Naive thymus-derived CD4-positive, alpha-beta T cell (primary cell): Measurements from ENCODE around the gene NIPAL3. TPM values are rescaled to one million over a fixed set of nuclear protein-coding genes. Genes with fewer than 3 reads are reported as not detected.

Experiments used
- ATAC-seq: fragments of 150-1000 bp; cut with Tn5 transposase; 2 replicates; pipeline ENCODE4 v1.10.0; 2021; ENCODE audit warnings: mild to moderate bottlenecking, moderate library complexity
- CTCF ChIA-PET: fragments of 350-600 bp; sonication (Branson Sonifier 250); formaldehyde crosslinking; loops from one replicate; lab custom pipeline; 2021; ENCODE audit warnings: antibody characterized with exemption; lab: Charles Lee
- POLR2A ChIA-PET: fragments of 350-600 bp; sonication (Branson Sonifier 250); formaldehyde crosslinking; loops from one replicate; lab custom pipeline; 2021; ENCODE audit warnings: antibody characterized with exemption, inconsistent platforms; lab: Charles Lee
- DNase-seq, 9 donors: peaks; one replicate each; pipeline versions ENCODE4 v3.0.0 to v3.0.0-alpha.2; 2020 to 2022; ENCODE audit warnings: mixed read lengths in 1 of 9
- H3K27ac ChIP-seq: one replicate; pipeline ENCODE4 v1.7.0; 2013; ENCODE audit warnings: mild to moderate bottlenecking, low read depth, low read length, moderate library complexity
- H3K27me3 ChIP-seq, 2 donors: one replicate each; pipeline ENCODE4 v1.7.0; 2013; ENCODE audit warnings: low read length in 2 of 2, mild to moderate bottlenecking in 2 of 2, moderate library complexity in 2 of 2; ENCODE audit not compliant: control insufficient read depth in 2 of 2, insufficient read depth in 2 of 2
- H3K36me3 ChIP-seq, 3 experiments: 1 replicate in 2 of 3; 2 replicates in 1 of 3; pipeline ENCODE4 v1.7.0; 2013; ENCODE audit warnings: low read length in 3 of 3, mild to moderate bottlenecking in 3 of 3, moderate library complexity in 1 of 3; ENCODE audit not compliant: insufficient read depth in 3 of 3, control insufficient read depth in 2 of 3
- H3K4me1 ChIP-seq, 2 donors: one replicate each; pipeline ENCODE4 v1.7.0; 2013; ENCODE audit warnings: low read length in 2 of 2, mild to moderate bottlenecking in 2 of 2, moderate library complexity in 1 of 2; ENCODE audit not compliant: control insufficient read depth in 2 of 2, insufficient read depth in 2 of 2
- H3K4me3 ChIP-seq: 2 replicates; pipeline ENCODE4 v1.7.0; 2013; ENCODE audit warnings: mild to moderate bottlenecking, low read length
- H3K9me3 ChIP-seq, 3 experiments: 1 replicate in 2 of 3; 2 replicates in 1 of 3; pipeline ENCODE4 v1.7.0; 2013; ENCODE audit warnings: low read length in 3 of 3; ENCODE audit not compliant: control insufficient read depth in 2 of 3
- H3K27ac Mint-ChIP-seq, 9 donors: one replicate each; pipeline ENCODE4 v1.8.0; 2020 to 2022; ENCODE audit warnings: mixed read lengths in 9 of 9, mild to moderate bottlenecking in 8 of 9, moderate library complexity in 5 of 9, inconsistent platforms in 2 of 9
- H3K27me3 Mint-ChIP-seq, 5 donors: one replicate each; pipeline ENCODE4 v1.8.0; 2021 to 2022; ENCODE audit warnings: mixed read lengths in 5 of 5, mild to moderate bottlenecking in 1 of 5
- H3K36me3 Mint-ChIP-seq, 5 donors: one replicate each; pipeline ENCODE4 v1.8.0; 2020 to 2022; ENCODE audit warnings: mixed read lengths in 5 of 5, mild to moderate bottlenecking in 3 of 5, inconsistent platforms in 1 of 5
- H3K4me1 Mint-ChIP-seq, 7 donors: one replicate each; pipeline ENCODE4 v1.8.0; 2020 to 2022; ENCODE audit warnings: mixed read lengths in 7 of 7, mild to moderate bottlenecking in 3 of 7, inconsistent platforms in 1 of 7
- H3K4me3 Mint-ChIP-seq, 10 donors: one replicate each; pipeline ENCODE4 v1.8.0; 2020 to 2022; ENCODE audit warnings: mild to moderate bottlenecking in 10 of 10, mixed read lengths in 10 of 10, moderate library complexity in 6 of 10, inconsistent platforms in 2 of 10
- H3K9me3 Mint-ChIP-seq, 11 donors: one replicate each; pipeline ENCODE4 v1.8.0; 2020 to 2022; ENCODE audit warnings: mixed read lengths in 11 of 11, mild to moderate bottlenecking in 4 of 11, inconsistent platforms in 1 of 11, moderate library complexity in 1 of 11
- intact Hi-C, 2 donors: fragments of 100-400 bp; cut with micrococcal nuclease; formaldehyde crosslinking; loops; one replicate each; pipeline ENCODE4 v1.15.1; 2023
- polyA plus RNA-seq, 2 donors: library from polyadenylated mRNA; unstranded; fragments of 300-500 nt; fragmentation: Illumina TruSeq; gene quantifications; one replicate each; pipeline ENCODE4 v1.2.3, GENCODE V29; 2021
- total RNA-seq, 6 experiments: library from RNA in 5 of 6; stranded (reverse) in 5 of 6; gene quantifications; 1 replicate in 5 of 6; 2 replicates in 1 of 6; pipeline ENCODE4 v1.2.3 and lab custom pipeline; 2021 to 2026

Gene NIPAL3
- total and polyA plus RNA-seq, 7 experiments from 2014 or later: 35.5 to 127 (median 63.7) TPM

GRCh38 chr1:24481101-24481500 is 65.5 kb downstream of the NIPAL3 start:
- peak overlapping the region; percentile 44 for H3K4me3 ChIP-seq
- H3K4me3 Mint-ChIP-seq: peak overlapping the region; percentile 74 to 95 (median 83)

DNA sequence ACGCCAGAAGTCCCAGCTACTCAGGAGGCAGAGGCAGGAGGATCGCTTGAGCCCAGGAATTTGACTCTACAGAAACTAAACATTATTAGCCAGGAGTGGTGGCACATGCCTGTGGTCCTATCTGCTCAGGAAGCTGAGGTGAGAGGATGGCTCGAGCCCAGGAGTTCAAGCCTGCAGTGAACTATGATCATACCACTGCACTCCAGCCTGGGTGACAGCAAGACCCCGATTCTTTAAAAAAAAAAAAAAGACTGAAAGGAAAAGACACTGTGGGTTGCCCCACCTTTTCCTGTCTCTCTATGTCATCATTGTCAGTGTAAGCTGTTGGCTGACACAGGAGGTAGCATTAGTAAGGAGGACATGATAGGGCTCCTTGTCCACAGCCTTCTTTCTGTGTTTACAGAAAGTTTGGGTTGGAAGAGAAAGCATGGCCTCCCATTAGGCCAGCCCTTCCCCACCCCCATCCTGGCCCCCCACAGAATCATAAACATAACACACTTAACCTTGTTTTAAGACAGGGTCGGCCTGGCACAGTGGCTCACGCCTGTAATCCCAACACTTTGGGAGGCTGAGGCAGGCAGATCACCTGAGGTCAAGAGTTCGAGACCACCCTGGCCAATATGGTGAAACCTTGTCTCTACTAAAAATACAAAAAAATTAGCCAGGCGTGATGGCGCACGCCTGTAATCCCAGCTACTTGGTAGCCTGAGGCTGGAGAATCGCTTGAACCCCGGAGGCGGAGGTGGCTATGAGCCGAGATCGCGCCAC is 66.4 kb downstream of the NIPAL3 start:
- intact Hi-C loops: loop anchor here (1.0 to 5.0 kb wide), 7 partner anchors 20 to 160 kb away; partner anchors contain the start of genes SRRM1 (in 2 of the 2), NIPAL3 (in 1 of the 2) and RCAN3 (in 1 of the 2)
- Mint-ChIP-seq H3K4me3 (peak overlapping the region; percentile 74 to 95 (median 83)), H3K4me1 (peaks cover 38 to 86% (median 77%) of the 10 kb centered on the region in 7 donors), H3K36me3 (peaks cover 0 to 26% (median 0%) of the 10 kb centered on the region in 5 donors), H3K27ac (peak overlapping the region; percentile 93 to 99 (median 98)), H3K27me3 (no peaks in the 10 kb centered on the region), H3K9me3 (no peaks in the 10 kb centered on the region)
- no peaks in the 10 kb centered on the region for H3K27me3 ChIP-seq
- H3K9me3 ChIP-seq: no peaks in the 10 kb centered on the region
- H3K27ac ChIP-seq: peak overlapping the region; percentile 83
- DNase-seq: peak in 7 of 9 donors; percentile 61 to 82 (median 76)
- ATAC-seq: peak; percentile 67
- CTCF ChIA-PET: interaction anchor here (0.6 to 5.3 kb wide), 8 partner anchors 9 to 66 kb away, joined by 3 to 44 read pairs (median 6); partner anchors contain the start of genes NIPAL3 and RCAN3
- peak overlapping the region; percentile 44 for H3K4me3 ChIP-seq
- no peaks in the 10 kb centered on the region for H3K36me3 ChIP-seq
- POLR2A ChIA-PET: interaction anchor here (0.6 to 21.4 kb wide), 17 partner anchors 7 to 263 kb away, joined by 3 to 929 read pairs (median 4); partner anchors contain the start of genes CLIC4, NIPAL3, RCAN3 and STPG1
- peaks cover 58 to 66% of the 10 kb centered on the region in 2 donors for H3K4me1 ChIP-seq

More at GRCh38 chr1:24481101-24481500, 65.5 kb downstream of the NIPAL3 start:
- Histone ChIP-seq H3K9me3 (no peaks in the 10 kb centered on the region), H3K4me1 (peaks cover 49 to 59% of the 10 kb centered on the region in 2 donors), H3K27me3 (no peaks in the 10 kb centered on the region), H3K27ac (peak overlapping the region; percentile 83), H3K36me3 (no peaks in the 10 kb centered on the region)
- ATAC-seq: peak; percentile 84
- Mint-ChIP-seq H3K27ac (peak overlapping the region; percentile 93 to 99 (median 98)), H3K36me3 (peaks cover 0 to 26% (median 0%) of the 10 kb centered on the region in 5 donors), H3K27me3 (no peaks in the 10 kb centered on the region), H3K9me3 (no peaks in the 10 kb centered on the region), H3K4me1 (peaks cover 36 to 86% (median 77%) of the 10 kb centered on the region in 7 donors)
- intact Hi-C loops: loop anchor here (1.0 to 5.0 kb wide), 4 partner anchors 54 to 161 kb away; partner anchors contain the start of genes SRRM1 (in 2 of the 2) and NIPAL3 (in 1 of the 2)
- peak in 8 of 9 donors; percentile 50 to 80 (median 75) for DNase-seq
- POLR2A ChIA-PET: interaction anchor here (0.6 to 21.4 kb wide), 14 partner anchors 10 to 264 kb away, joined by 3 to 929 read pairs (median 6); partner anchors contain the start of genes CLIC4, NIPAL3, RCAN3 and STPG1
- CTCF ChIA-PET: interaction anchor here (0.7 to 5.3 kb wide), 6 partner anchors 12 to 65 kb away, joined by 3 to 44 read pairs (median 4); partner anchors contain the start of genes NIPAL3 and RCAN3

DNA sequence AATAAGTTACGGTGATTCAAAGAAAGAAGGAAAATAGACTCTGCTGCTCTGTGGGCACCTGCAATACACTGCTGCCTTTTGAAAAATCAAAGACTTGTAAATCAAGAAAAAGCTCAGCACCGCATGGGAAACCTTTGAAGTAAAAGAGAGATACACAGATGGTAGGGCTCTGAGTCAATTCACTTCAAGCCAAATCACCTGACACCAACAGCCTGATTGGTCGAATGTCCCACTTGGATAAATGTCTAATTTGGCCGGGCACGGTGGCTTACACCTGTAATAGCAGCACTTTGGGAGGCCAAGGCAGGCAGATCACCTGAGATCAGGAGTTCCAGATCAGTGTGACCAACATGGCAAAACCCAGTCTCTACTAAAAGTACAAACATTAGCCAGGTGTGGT is 67.8 kb downstream of the NIPAL3 start:
- H3K9me3 Mint-ChIP-seq: no peaks in the 10 kb centered on the region
- H3K4me1 ChIP-seq: peaks cover 61 to 80% of the 10 kb centered on the region in 2 donors
- no peak overlapping the region for H3K4me3 ChIP-seq

GRCh38 chr1:24484199-24484598 is 68.6 kb downstream of the NIPAL3 start:
- peaks cover 0 to 34% (median 0%) of the 10 kb centered on the region in 5 donors for H3K36me3 Mint-ChIP-seq

More for the DNA sequence above, 67.8 kb downstream of the NIPAL3 start:
- Histone ChIP-seq H3K9me3 (no peaks in the 10 kb centered on the region), H3K27ac (peak overlapping the region; percentile 83), H3K36me3 (no peaks in the 10 kb centered on the region), H3K27me3 (no peaks in the 10 kb centered on the region)
- ChIA-PET POLR2A (interaction anchor here (0.5 to 21.4 kb wide), 10 partner anchors 9 to 104 kb away, joined by 3 to 929 read pairs (median 6); partner anchors contain the start of genes NIPAL3, RCAN3 and STPG1), CTCF (interaction anchor here (2.0 to 5.3 kb wide), 4 partner anchors 19 to 67 kb away, joined by 8 to 44 read pairs (median 17); partner anchors contain the start of genes NIPAL3 and RCAN3)
- ATAC-seq (peak; percentile 58), DNase-seq (peak in 7 of 9 donors; percentile 65 to 78 (median 76))
- Mint-ChIP-seq H3K4me3 (peak overlapping the region; percentile 57 to 82 (median 73)), H3K36me3 (peaks cover 0 to 30% (median 0%) of the 10 kb centered on the region in 5 donors), H3K27me3 (no peaks in the 10 kb centered on the region), H3K4me1 (peaks cover 48 to 92% (median 84%) of the 10 kb centered on the region in 7 donors), H3K27ac (peak overlapping the region; percentile 93 to 99 (median 98))
- intact Hi-C loops: loop anchor here (1.0 to 5.0 kb wide), 5 partner anchors 8 to 159 kb away; partner anchors contain the start of gene SRRM1 (in 2 of the 2)

DNA sequence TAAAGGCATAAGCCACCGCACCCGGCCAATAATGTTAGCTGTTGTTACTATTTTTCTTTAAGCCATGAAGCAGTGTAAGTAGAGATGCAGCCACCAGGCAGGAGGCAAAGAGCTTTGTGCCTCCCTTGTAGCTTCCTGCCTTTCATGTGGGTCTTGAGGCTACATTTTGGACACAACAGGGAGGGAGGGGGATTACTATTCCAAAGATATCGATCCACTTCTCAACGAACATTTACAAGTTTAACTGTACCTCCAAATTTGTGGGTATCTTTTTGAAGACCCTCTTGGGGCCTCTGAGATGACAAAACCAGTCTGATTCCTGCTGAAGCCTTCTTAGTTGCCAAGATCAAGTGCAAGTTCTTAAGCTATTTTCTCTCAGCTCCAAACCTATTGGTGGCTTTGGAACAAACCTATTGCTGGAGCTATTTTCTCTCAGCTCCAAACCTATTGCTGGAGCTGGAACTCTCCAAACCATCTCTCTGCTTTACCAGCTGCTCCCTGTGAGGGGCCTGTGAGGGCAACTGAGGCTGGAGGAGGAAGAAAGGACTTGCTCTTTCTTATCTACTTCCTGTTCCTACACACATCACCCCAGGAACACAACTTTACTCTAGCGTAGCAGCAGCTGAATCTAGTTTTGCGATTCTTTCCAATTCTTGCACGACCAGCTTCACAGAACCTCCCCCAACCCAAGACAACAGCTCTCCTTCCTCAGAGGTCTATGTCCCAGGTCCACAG is 70.9 kb downstream of the NIPAL3 start:
- peaks cover under 1 to 38% (median 3%) of the 10 kb centered on the region in 5 donors for H3K36me3 Mint-ChIP-seq
- H3K27ac ChIP-seq: peak overlapping the region; percentile 76

More at GRCh38 chr1:24484199-24484598, 68.6 kb downstream of the NIPAL3 start:
- CTCF ChIA-PET: interaction anchor here (0.6 to 5.3 kb wide), 7 partner anchors 18 to 154 kb away, joined by 3 to 44 read pairs (median 8); partner anchors contain the start of genes NIPAL3 and RCAN3
- no peaks in the 10 kb centered on the region for H3K27me3 ChIP-seq
- Mint-ChIP-seq H3K27ac (peak overlapping the region; percentile 93 to 99 (median 98)), H3K27me3 (no peaks in the 10 kb centered on the region), H3K9me3 (peaks cover 0 to 1% (median 0%) of the 10 kb centered on the region in 11 donors), H3K4me3 (peak overlapping the region in 9 of 10 donors; percentile 50 to 82 (median 76)), H3K4me1 (peaks cover 50 to 94% (median 85%) of the 10 kb centered on the region in 7 donors)
- POLR2A ChIA-PET: interaction anchor here (0.7 to 21.4 kb wide), 14 partner anchors 10 to 103 kb away, joined by 3 to 929 read pairs (median 5); partner anchors contain the start of genes NIPAL3, RCAN3 and STPG1
- H3K27ac ChIP-seq: peak overlapping the region; percentile 83
- no peaks in the 10 kb centered on the region for H3K36me3 ChIP-seq
- no peak for DNase-seq
- no peaks in the 10 kb centered on the region for H3K9me3 ChIP-seq
- H3K4me3 ChIP-seq: no peak overlapping the region
- intact Hi-C loops: loop anchor here (5.0 kb wide), 2 partner anchors 103 to 158 kb away; partner anchors contain the start of gene SRRM1 (in 2 of the 2)
- H3K4me1 ChIP-seq: peaks cover 61 to 88% of the 10 kb centered on the region in 2 donors
- no peak for ATAC-seq

More for the DNA sequence above, 70.9 kb downstream of the NIPAL3 start:
- Histone ChIP-seq H3K9me3 (peaks cover 0 to 3% (median 0%) of the 10 kb centered on the region in 3 experiments), H3K4me1 (peaks cover 52 to 81% of the 10 kb centered on the region in 2 donors), H3K36me3 (no peaks in the 10 kb centered on the region), H3K4me3 (peak overlapping the region; percentile 11), H3K27me3 (no peaks in the 10 kb centered on the region)
- DNase-seq (peak in 7 of 9 donors; percentile 69 to 82 (median 77)), ATAC-seq (peak; percentile 69)
- CTCF ChIA-PET: interaction anchor here (0.7 to 4.1 kb wide), 23 partner anchors 9 to 287 kb away, joined by 3 to 38 read pairs (median 4); partner anchors contain the start of genes NIPAL3 and RCAN3
- POLR2A ChIA-PET: interaction anchor here (0.6 to 21.4 kb wide), 21 partner anchors 9 to 298 kb away, joined by 3 to 929 read pairs (median 4); partner anchors contain the start of genes NIPAL3 and RCAN3
- Mint-ChIP-seq H3K4me3 (peak overlapping the region; percentile 70 to 86 (median 78)), H3K27me3 (no peaks in the 10 kb centered on the region), H3K9me3 (peaks cover 0 to 2% (median 0%) of the 10 kb centered on the region in 11 donors), H3K27ac (peak overlapping the region; percentile 93 to 99 (median 97)), H3K4me1 (peaks cover 47 to 90% (median 76%) of the 10 kb centered on the region in 7 donors)
- intact Hi-C loops: loop anchor here (1.0 kb wide), 4 partner anchors 16 to 71 kb away; partner anchors contain the start of genes RCAN3 (in 2 of the 2) and NIPAL3 (in 1 of the 2)
